ENCODE measurements around the gene NEK8. TPM values are rescaled to one million over a fixed set of nuclear protein-coding genes. Genes with fewer than 3 reads are reported as not detected.
"Not testable (repeated sequence)": the region's sequence is repeated elsewhere in the genome, so short reads cannot be mapped to it uniquely, and the experiment has no call there.

The NEK8 gene
- total and polyA plus RNA-seq, 8 donors, result 2.5 to 9.7 (median 4.4) TPM

DNA sequence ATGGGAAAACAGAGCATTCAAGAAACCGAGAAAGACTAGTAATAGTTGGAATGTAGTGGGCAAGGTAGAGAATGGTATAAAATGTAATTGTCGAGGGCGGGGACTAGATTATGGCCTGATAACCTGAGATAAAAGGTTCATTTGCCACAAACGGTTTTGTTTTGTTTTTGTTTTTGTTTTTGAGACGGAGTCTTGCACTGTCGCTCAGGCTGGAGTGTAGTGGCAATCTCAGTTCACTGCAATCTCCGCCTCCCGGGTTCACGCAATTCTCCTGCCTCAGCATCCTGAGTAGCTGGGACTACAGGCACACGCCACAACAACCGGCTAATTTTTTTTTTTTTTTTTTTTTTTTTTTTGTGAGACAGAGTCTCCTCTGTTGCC is 1.4 kb downstream of the NEK8 start:
- no peak overlapping the region for H3K27ac ChIP-seq
- WGBS, 2 donors, result 87% methylated on average over 10 to 11 of the region's 11 CpGs
- no peaks in the 10 kb centered on the region for H3K36me3 ChIP-seq
- H3K4me1 ChIP-seq, result peaks cover 0 to 13% (median 0%) of the 10 kb centered on the region in 3 donors
- intact Hi-C loops (cut with DNase I), result no loop called here
- no peak for FAIRE-seq
- ATAC-seq, result no peak
- H3K9me3 ChIP-seq, result no peaks in the 10 kb centered on the region
- no peaks in the 10 kb centered on the region for H3K27me3 ChIP-seq
- TF ChIP-seq, protein P1, sequence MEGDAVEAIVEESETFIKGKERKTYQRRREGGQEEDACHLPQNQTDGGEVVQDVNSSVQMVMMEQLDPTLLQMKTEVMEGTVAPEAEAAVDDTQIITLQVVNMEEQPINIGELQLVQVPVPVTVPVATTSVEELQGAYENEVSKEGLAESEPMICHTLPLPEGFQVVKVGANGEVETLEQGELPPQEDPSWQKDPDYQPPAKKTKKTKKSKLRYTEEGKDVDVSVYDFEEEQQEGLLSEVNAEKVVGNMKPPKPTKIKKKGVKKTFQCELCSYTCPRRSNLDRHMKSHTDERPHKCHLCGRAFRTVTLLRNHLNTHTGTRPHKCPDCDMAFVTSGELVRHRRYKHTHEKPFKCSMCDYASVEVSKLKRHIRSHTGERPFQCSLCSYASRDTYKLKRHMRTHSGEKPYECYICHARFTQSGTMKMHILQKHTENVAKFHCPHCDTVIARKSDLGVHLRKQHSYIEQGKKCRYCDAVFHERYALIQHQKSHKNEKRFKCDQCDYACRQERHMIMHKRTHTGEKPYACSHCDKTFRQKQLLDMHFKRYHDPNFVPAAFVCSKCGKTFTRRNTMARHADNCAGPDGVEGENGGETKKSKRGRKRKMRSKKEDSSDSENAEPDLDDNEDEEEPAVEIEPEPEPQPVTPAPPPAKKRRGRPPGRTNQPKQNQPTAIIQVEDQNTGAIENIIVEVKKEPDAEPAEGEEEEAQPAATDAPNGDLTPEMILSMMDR (IDR thresholded peaks at IDR 0.05), result no peak
- H3K4me3 ChIP-seq, result no peak overlapping the region
- DNase-seq, result peak in 1 of 6 donors; percentile 13

- intact Hi-C loops (cut with DNase I), result no loop called here
- WGBS, 2 donors, result 88 to 93% methylated on average over 1 of the region's 1 CpG
- DNase-seq (no peak), FAIRE-seq (no peak), ATAC-seq (no peak)
- TF ChIP-seq, protein P1 (IDR thresholded peaks at IDR 0.05), result no peak
- H3K9me3 ChIP-seq, result no peaks in the 10 kb centered on the region
- H3K27ac ChIP-seq, result no peak overlapping the region
- H3K36me3 ChIP-seq, result no peaks in the 10 kb centered on the region
- H3K4me3 ChIP-seq, result no peak overlapping the region
- no peaks in the 10 kb centered on the region for H3K27me3 ChIP-seq
- peaks cover 0 to 5% (median 0%) of the 10 kb centered on the region in 3 donors for H3K4me1 ChIP-seq
Measured at GRCh38 chr17:28733346-28733745, 4.8 kb downstream of the NEK8 start.

- Histone ChIP-seq H3K4me1 (no peaks in the 10 kb centered on the region), H3K4me3 (no peak overlapping the region), H3K9me3 (no peaks in the 10 kb centered on the region), H3K27ac (no peak overlapping the region), H3K27me3 (no peaks in the 10 kb centered on the region), H3K36me3 (no peaks in the 10 kb centered on the region)
- intact Hi-C loops (cut with DNase I), result no loop called here
- DNase-seq, result peak in 1 of 6 donors; percentile 3
- no peak for FAIRE-seq
- 88% methylated on average over 10 of the region's 10 CpGs for WGBS, 2 donors
- no peak for ATAC-seq
- TF ChIP-seq, protein P1 (IDR thresholded peaks at IDR 0.05), result no peak
Measured at GRCh38 chr17:28734712-28735241, 6.2 kb downstream of the NEK8 start.

GRCh38 chr17:28735242-28735722 is 6.7 kb downstream of the NEK8 start:
- TF ChIP-seq, protein P1 (IDR thresholded peaks at IDR 0.05), result no peak
- Histone ChIP-seq H3K4me3 (no peak overlapping the region), H3K36me3 (no peaks in the 10 kb centered on the region), H3K27ac (no peak overlapping the region), H3K27me3 (no peaks in the 10 kb centered on the region), H3K4me1 (no peaks in the 10 kb centered on the region), H3K9me3 (no peaks in the 10 kb centered on the region)
- ATAC-seq, result peak in 1 of 4 donors; percentile 38
- peak in 2 of 6 donors; percentile 12 to 50 for DNase-seq
- 74 to 76% methylated on average over 5 of the region's 5 CpGs for WGBS, 2 donors
- no peak for FAIRE-seq
- intact Hi-C loops (cut with DNase I), result no loop called here

GRCh38 chr17:28735913-28736769 is 7.6 kb downstream of the NEK8 start:
- H3K4me1 ChIP-seq; H3K36me3 ChIP-seq; H3K4me3 ChIP-seq; H3K27me3 ChIP-seq; ATAC-seq; DNase-seq; H3K9me3 ChIP-seq; FAIRE-seq; H3K27ac ChIP-seq; intact Hi-C loops (cut with DNase I): not testable (repeated sequence)
- WGBS, 2 donors, result 90 to 94% methylated on average over 4 to 5 of the region's 8 CpGs
